Lower lobe of right lung (tissue), 2 donors: Measurements from ENCODE around the gene DIO1. TPM values are rescaled to one million over a fixed set of nuclear protein-coding genes. Genes with fewer than 3 reads are reported as not detected.

Experiments used
- ATAC-seq, 2 donors: fragments of 200-7000 bp; cut with Tn5 transposase; one replicate each; pipeline ENCODE4 v1.9.1; 2020 to 2022; ENCODE audit warnings: mild to moderate bottlenecking in 2 of 2, moderate library complexity in 2 of 2
- DNase-seq: peaks from one replicate; pipeline ENCODE4 v3.0.0-alpha.2; 2020
- H3K27ac ChIP-seq: fragments of 200-600 bp; one replicate; pipeline ENCODE4 v1.8.0; 2022
- H3K27me3 ChIP-seq: fragments of 200-600 bp; one replicate; pipeline ENCODE4 v1.8.0; 2022; ENCODE audit warnings: low read depth
- H3K36me3 ChIP-seq: fragments of 200-600 bp; one replicate; pipeline ENCODE4 v1.8.0; 2022; ENCODE audit warnings: mild to moderate bottlenecking
- H3K4me1 ChIP-seq: fragments of 200-600 bp; one replicate; pipeline ENCODE4 v1.8.0; 2022
- H3K4me3 ChIP-seq: fragments of 200-600 bp; one replicate; pipeline ENCODE4 v1.8.0; 2022; ENCODE audit warnings: mild to moderate bottlenecking
- H3K9me3 ChIP-seq: fragments of 200-600 bp; one replicate; pipeline ENCODE4 v1.8.0; 2022
- intact Hi-C: fragments of 100-400 bp; cut with DNase I; formaldehyde crosslinking; loops from one replicate; pipeline ENCODE4 v1.11.0; 2022
- total RNA-seq: library from RNA; stranded (reverse); fragmentation: NEBNext Ultra II Directional; extraction: Animal tissue kit (Norgen Biotek cat#: 25700); gene quantifications from one replicate; pipeline ENCODE4 v1.2.1, GENCODE V29; 2021
- TF ChIP-seq, protein P1 (sequence below): fragments of 200-600 bp; IDR thresholded peaks from one replicate; pipeline ENCODE4 v1.8.0; 2022; ENCODE audit warnings: antibody characterized with exemption, mild to moderate bottlenecking
- donor health status: DM: no; HTN: yes; CAD: no; lungs with severe emphysema.

DIO1 gene
- total RNA-seq, 1 donor from 2014 or later = not detected

DNA sequence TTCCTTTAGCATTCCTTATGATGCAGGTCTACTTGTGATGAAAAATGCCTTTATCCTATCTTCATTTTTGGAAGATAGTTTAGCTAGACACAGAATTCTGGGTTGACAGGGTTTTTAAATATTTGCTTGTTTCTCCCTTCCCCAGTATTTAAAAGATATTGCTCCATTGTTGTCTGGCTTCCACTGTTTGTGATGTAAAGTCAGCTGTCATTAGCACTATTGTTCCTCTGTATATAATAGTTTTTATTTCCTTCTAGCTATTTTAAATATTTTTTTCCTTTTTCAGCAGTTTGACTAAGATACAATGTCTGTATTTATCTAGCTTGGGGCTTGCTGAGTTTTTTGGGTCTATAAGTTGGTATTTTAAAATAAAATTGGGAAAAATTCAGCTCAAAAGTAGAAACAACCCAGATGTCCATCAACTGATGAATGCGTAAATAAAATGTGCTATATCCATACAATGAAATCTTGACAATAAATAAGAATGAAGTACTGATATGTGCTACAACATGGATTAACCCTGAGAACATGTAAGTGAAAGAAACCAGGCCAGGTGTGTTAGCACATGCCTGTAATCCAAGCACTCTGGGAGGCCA lies 40.3 kb downstream of the DIO1 start:
- H3K27ac ChIP-seq = no peak overlapping the region
- DNase-seq = no peak
- peaks cover 12% of the 10 kb centered on the region for H3K36me3 ChIP-seq
- ATAC-seq = no peak
- H3K27me3 ChIP-seq = no peaks in the 10 kb centered on the region
- H3K9me3 ChIP-seq = no peaks in the 10 kb centered on the region
- no peaks in the 10 kb centered on the region for H3K4me1 ChIP-seq
- H3K4me3 ChIP-seq = no peak overlapping the region
- TF ChIP-seq, protein P1, sequence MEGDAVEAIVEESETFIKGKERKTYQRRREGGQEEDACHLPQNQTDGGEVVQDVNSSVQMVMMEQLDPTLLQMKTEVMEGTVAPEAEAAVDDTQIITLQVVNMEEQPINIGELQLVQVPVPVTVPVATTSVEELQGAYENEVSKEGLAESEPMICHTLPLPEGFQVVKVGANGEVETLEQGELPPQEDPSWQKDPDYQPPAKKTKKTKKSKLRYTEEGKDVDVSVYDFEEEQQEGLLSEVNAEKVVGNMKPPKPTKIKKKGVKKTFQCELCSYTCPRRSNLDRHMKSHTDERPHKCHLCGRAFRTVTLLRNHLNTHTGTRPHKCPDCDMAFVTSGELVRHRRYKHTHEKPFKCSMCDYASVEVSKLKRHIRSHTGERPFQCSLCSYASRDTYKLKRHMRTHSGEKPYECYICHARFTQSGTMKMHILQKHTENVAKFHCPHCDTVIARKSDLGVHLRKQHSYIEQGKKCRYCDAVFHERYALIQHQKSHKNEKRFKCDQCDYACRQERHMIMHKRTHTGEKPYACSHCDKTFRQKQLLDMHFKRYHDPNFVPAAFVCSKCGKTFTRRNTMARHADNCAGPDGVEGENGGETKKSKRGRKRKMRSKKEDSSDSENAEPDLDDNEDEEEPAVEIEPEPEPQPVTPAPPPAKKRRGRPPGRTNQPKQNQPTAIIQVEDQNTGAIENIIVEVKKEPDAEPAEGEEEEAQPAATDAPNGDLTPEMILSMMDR = no peak
- intact Hi-C loops = no loop called here

DNA sequence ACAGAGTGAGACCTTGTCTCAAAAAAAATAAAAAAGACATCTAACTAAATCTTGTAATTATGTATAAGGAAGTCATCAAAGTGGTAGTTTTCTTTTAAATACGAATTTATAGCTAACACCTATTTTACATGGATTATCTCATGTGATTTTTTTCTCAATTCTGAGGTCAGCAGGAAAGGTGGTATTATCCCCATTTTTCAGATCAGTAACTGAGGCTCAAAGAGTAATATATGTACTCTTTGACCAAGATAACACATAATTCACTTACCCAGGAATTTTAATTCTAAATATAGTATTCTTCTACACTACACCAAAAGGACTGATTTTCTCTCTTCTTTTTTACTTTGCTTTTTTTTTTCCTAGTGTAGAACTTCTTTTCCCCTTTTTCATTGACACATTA lies 42.4 kb downstream of the DIO1 start:
- H3K4me3 ChIP-seq = no peak overlapping the region
- intact Hi-C loops = no loop called here
- ATAC-seq (no peak), DNase-seq (no peak)
- H3K9me3 ChIP-seq = no peaks in the 10 kb centered on the region
- no peaks in the 10 kb centered on the region for H3K27me3 ChIP-seq
- peaks cover 8% of the 10 kb centered on the region for H3K36me3 ChIP-seq
- no peaks in the 10 kb centered on the region for H3K4me1 ChIP-seq
- no peak overlapping the region for H3K27ac ChIP-seq
- TF ChIP-seq, protein P1 = no peak

DNA sequence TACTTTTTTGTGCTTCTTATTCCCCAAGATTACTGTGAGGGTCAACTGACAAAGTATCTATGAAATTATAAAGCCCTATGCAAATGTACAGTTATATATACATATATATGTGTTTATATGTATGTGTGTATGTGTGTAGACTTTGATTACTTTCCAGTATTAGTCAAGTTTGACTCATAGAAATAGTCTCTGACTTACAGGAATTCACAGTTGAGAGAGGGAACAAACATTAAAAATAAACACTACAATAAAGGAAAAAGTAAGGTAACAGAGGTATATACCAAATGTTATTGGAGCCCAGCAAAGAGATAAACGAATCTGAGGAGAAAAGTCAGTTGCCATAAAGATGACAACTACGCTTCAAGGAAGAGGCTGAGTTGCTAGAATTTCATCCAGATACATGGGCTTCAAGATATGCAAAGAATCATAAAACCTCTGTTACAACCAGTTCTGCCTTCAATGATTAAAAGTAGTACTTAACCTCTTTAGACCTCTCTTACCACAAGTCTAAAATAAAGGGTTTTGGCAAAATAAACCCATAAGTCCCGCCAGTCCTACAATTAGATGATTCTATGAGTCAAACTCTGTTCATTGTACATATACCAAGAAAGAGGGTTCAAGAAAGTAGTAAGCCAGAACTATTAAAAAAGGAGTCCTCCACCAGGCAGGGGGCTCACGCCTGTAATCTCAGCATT lies 44.3 kb downstream of the DIO1 start:
- Histone ChIP-seq H3K4me3 (no peak overlapping the region), H3K27ac (no peak overlapping the region), H3K36me3 (peaks cover 8% of the 10 kb centered on the region), H3K27me3 (no peaks in the 10 kb centered on the region), H3K9me3 (no peaks in the 10 kb centered on the region), H3K4me1 (no peaks in the 10 kb centered on the region)
- intact Hi-C loops = no loop called here
- no peak for ATAC-seq
- TF ChIP-seq, protein P1 = no peak
- no peak for DNase-seq

DNA sequence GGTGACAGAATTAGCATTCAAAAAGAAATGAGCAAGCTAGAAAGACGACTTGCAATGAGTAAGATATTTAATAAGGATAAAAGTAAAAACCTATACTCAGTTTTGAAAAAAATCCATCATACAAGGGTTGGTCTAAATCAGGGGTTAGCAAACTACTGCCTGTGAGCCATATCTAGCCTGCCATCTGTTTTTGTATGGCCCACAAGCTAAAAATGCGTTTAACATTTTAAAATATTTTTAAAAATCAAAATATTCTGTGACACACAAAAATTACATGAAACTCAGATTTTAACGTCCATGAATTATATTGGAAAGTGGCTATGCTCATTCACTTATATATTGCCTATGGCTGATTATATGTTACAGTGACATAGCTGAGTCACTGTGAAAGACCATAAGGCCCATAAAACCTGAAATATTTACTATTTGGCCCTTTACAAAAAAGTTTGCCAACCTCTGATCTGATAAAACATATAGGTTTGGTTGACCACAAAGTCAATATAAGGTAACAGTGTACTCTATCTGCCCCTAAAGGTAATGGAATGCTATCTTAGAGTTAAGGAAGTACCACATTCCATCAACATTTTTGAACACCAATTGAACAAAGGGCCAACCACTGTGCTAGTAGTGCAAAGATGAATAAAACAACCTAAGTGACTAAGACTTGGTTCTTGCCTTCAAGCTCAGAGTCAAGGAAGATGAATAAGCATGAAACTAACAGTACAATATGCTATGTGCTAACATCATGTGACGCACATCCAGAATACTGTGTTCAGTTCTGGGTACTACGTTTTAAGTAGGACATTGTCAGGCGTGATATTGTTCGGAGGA lies 48.4 kb downstream of the DIO1 start:
- TF ChIP-seq, protein P1 = no peak
- no peaks in the 10 kb centered on the region for H3K27me3 ChIP-seq
- peaks cover 18% of the 10 kb centered on the region for H3K4me1 ChIP-seq
- H3K36me3 ChIP-seq = no peaks in the 10 kb centered on the region
- H3K9me3 ChIP-seq = no peaks in the 10 kb centered on the region
- ATAC-seq (no peak), DNase-seq (no peak)
- H3K27ac ChIP-seq = no peak overlapping the region
- H3K4me3 ChIP-seq = no peak overlapping the region
- intact Hi-C loops = no loop called here

DNA sequence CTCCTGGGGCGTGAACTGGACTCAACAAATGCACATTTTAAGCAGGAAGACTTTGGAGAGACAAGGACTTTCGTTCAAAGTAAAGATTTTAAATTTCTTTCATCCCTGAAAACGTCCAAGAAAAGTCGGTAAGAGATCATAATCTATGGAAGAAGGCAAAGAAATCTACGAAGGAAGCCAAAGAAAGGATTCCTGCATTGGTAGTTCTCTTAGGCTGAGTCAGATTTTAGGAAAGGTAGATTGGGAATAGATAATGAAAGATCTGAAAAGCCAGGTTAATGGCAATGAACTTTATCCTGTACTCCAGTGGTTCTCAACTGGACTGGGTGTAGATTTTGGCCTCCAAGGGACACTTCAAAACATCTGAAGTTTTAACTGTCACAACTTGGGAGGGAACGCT lies 49.1 kb downstream of the DIO1 start:
- intact Hi-C loops = no loop called here
- H3K4me3 ChIP-seq = no peak overlapping the region
- no peaks in the 10 kb centered on the region for H3K27me3 ChIP-seq
- no peaks in the 10 kb centered on the region for H3K36me3 ChIP-seq
- peaks cover 25% of the 10 kb centered on the region for H3K4me1 ChIP-seq
- no peaks in the 10 kb centered on the region for H3K9me3 ChIP-seq
- H3K27ac ChIP-seq = no peak overlapping the region
- TF ChIP-seq, protein P1 = no peak
- ATAC-seq = no peak
- no peak for DNase-seq
